ENCODE data around the gene UGT1A8.
"Not testable (repeated sequence)": the region's sequence is repeated elsewhere in the genome, so short reads cannot be mapped to it uniquely, and the experiment has no call there.

Gene UGT1A8

DNA sequence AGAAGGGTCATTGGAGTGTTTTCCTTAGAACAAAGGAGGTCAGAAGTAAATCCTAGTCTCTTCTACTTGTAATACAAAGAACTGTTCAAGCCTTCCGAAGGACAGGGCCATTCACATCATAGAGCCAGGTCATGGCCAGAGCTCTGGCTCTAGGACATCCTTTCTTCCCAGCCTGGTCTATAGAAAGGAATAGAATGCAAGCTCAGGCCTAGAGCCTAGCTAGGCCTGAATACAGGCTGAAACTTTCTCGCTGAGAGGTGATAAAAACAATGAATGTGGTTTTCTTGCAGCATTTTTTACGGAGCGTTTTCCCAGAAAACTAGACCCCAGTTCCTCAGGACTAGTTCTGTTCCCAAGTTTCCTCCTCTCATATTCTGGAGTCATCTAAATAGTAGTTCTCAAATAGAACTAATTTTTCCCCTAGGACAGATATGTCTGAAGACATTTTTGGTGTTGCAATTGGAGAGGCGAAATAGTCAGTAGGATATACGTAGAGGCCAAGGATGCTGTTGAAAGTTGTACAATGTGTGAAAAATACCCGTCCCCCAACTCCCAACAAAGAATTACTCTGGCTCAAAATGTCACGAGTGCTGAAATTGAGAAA, 82.1 kb downstream of the UGT1A8 start:
- no peak for DNase-seq (ENCODE audit: extremely low read depth, low read depth)

GRCh38 chr2:233700028-233700635, 82.7 kb downstream of the UGT1A8 start:
- DNase-seq (ENCODE audit: extremely low read depth, low read depth) = peak; percentile 64
- TF ChIP-seq, protein P1, sequence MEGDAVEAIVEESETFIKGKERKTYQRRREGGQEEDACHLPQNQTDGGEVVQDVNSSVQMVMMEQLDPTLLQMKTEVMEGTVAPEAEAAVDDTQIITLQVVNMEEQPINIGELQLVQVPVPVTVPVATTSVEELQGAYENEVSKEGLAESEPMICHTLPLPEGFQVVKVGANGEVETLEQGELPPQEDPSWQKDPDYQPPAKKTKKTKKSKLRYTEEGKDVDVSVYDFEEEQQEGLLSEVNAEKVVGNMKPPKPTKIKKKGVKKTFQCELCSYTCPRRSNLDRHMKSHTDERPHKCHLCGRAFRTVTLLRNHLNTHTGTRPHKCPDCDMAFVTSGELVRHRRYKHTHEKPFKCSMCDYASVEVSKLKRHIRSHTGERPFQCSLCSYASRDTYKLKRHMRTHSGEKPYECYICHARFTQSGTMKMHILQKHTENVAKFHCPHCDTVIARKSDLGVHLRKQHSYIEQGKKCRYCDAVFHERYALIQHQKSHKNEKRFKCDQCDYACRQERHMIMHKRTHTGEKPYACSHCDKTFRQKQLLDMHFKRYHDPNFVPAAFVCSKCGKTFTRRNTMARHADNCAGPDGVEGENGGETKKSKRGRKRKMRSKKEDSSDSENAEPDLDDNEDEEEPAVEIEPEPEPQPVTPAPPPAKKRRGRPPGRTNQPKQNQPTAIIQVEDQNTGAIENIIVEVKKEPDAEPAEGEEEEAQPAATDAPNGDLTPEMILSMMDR (IDR thresholded peaks at IDR 0.05; ENCODE audit: low read depth, low read length) = no peak

More for the DNA sequence above, 82.1 kb downstream of the UGT1A8 start:
- TF ChIP-seq, protein P1 (IDR thresholded peaks at IDR 0.05; ENCODE audit: low read depth, low read length) = no peak

DNA sequence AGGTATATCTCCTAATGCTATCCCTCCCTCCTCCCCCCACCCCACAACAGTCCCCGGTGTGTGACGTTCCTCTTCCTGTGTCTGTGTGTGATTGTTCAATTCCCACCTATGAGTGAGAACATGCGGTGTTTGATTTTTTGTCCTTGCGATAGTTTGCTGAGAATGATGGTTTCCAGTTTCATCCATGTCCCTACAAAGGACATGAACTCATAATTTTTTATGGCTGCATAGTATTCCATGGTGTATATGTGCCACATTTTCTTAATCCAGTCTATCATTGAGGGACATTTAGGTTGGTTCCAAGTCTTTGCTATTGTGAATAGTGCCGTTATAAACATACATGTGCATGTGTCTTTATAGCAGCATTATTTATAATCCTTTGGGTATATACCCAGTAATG, 83.4 kb downstream of the UGT1A8 start:
- DNase-seq (ENCODE audit: extremely low read depth, low read depth) = not testable (repeated sequence)

- TF ChIP-seq, protein P1 (IDR thresholded peaks at IDR 0.05; ENCODE audit: low read depth, low read length) = no peak
- no peak for DNase-seq (ENCODE audit: extremely low read depth, low read depth)
These were observed 84.8 kb downstream of the UGT1A8 start for GRCh38 chr2:233702238-233702637.

GRCh38 chr2:233705911-233706506, 88.6 kb downstream of the UGT1A8 start:
- TF ChIP-seq, protein P1 (IDR thresholded peaks at IDR 0.05; ENCODE audit: low read depth, low read length) = no peak
- no peak for DNase-seq (ENCODE audit: extremely low read depth, low read depth)

GRCh38 chr2:233706720-233707119, 89.3 kb downstream of the UGT1A8 start:
- TF ChIP-seq, protein P1 (IDR thresholded peaks at IDR 0.05; ENCODE audit: low read depth, low read length) = no peak
- DNase-seq (ENCODE audit: extremely low read depth, low read depth) = peak; percentile 8

- DNase-seq (ENCODE audit: extremely low read depth, low read depth) = no peak
- TF ChIP-seq, protein P1 (IDR thresholded peaks at IDR 0.05; ENCODE audit: low read depth, low read length) = no peak
These were observed 90.7 kb downstream of the UGT1A8 start for GRCh38 chr2:233707940-233708644.

Data from AG09319 (cell line).